Esophagus squamous epithelium (tissue), 5 donors: ENCODE results near the gene FLT3. TPM values are rescaled to one million over a fixed set of nuclear protein-coding genes. Genes with fewer than 3 reads are reported as not detected.

Experiments
- DNase-seq: peaks from one replicate; lab custom pipeline; 2025; lab: John Stamatoyannopoulos, UW
- H3K27ac ChIP-seq, 4 donors: fragments of 200-600 bp; sonication (generic); one replicate each; pipeline ENCODE4 v1.5.1; 2016 to 2019; ENCODE audit warnings: mild to moderate bottlenecking in 1 of 4
- H3K27me3 ChIP-seq, 4 donors: fragments of 200-600 bp; sonication (generic); 1 replicate in 3 of 4; 2 replicates in 1 of 4; pipeline versions ENCODE4 v1.5.1 to v1.6.0; 2017 to 2021; ENCODE audit warnings: antibody characterized with exemption in 1 of 4
- H3K36me3 ChIP-seq, 3 donors: fragments of 200-600 bp; sonication (generic); one replicate each; pipeline ENCODE4 v1.5.1; 2016 to 2019
- H3K4me1 ChIP-seq, 3 donors: fragments of 200-600 bp; sonication (generic); one replicate each; pipeline ENCODE4 v1.5.1; 2017 to 2019
- H3K4me3 ChIP-seq, 4 donors: fragments of 200-600 bp; sonication (generic); 1 replicate in 3 of 4; 2 replicates in 1 of 4; pipeline ENCODE4 v1.5.1; 2016 to 2019; ENCODE audit warnings: mild to moderate bottlenecking in 2 of 4, moderate library complexity in 1 of 4
- H3K9me3 ChIP-seq, 3 donors: fragments of 200-600 bp; sonication (generic); one replicate each; pipeline ENCODE4 v1.5.1; 2016 to 2019
- CTCF ChIP-seq, 6 experiments: fragments of 450-650 bp in 4 of 6; fragments of 200-600 bp in 2 of 6; sonication (generic) in 2 of 6; IDR thresholded peaks; one replicate each; pipeline ENCODE4 v1.5.1; 2016 to 2019; ENCODE audit warnings: antibody characterized with exemption in 6 of 6, mild to moderate bottlenecking in 4 of 6, moderate library complexity in 4 of 6
- POLR2A ChIP-seq, 4 donors: fragments of 450-650 bp; IDR thresholded peaks; one replicate each; pipeline ENCODE4 v1.6.1; 2017; ENCODE audit warnings: antibody characterized with exemption in 4 of 4, mild to moderate bottlenecking in 4 of 4, moderate library complexity in 3 of 4
- WGBS, 2 donors: methylation state at CpG; one replicate each; pipeline ENCODE4 v1.1.5; 2018; 5-methylcytosine and 5-hydroxymethylcytosine counted together
- intact Hi-C: fragments of 100-400 bp; cut with DNase I; formaldehyde crosslinking; loops from one replicate; pipeline ENCODE4 v1.15.0; 2022
- total RNA-seq, 4 donors: library from RNA; depleted of rRNA; stranded (reverse); fragments of >200 nt; gene quantifications; one replicate each; pipeline ENCODE4 v1.1.0, GENCODE V29; 2016
- donor health status: DM: yes; HTN: yes; CAD: no.

Gene FLT3
- total RNA-seq, 4 donors from 2014 or later = 0.09 to 1.5 (median 0.96) TPM

DNA sequence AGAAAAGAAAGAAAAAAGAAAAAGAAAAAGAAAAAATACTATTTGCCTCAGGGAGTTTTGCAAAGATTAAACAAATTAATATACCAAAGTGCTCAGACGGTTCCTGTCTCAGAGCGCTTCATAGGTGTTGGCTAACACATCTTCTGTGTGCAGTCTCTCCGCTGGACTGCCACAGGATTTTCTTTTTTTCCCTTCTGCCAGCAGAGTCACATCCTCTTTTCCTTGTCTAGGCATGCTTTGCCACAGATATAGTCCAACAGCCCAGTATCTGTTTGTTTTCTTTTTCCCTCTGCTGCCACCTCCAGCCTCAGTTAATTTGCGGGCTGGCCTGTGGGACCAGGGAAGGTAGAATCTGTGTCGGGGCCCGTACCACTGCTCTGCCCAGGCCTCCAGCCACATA is 108.5 kb downstream of the FLT3 start:
- H3K9me3 ChIP-seq = no peaks in the 10 kb centered on the region
- 26 to 55% methylated on average over 6 of the region's 6 CpGs for WGBS, 2 donors
- no peaks in the 10 kb centered on the region for H3K4me1 ChIP-seq
- no peak overlapping the region for H3K27ac ChIP-seq
- no peak for TF ChIP-seq POLR2A (IDR thresholded peaks at IDR 0.05)
- no peak for TF ChIP-seq CTCF (IDR thresholded peaks at IDR 0.05)
- no peak overlapping the region for H3K4me3 ChIP-seq
- no peak for DNase-seq
- intact Hi-C loops = no loop called here
- H3K36me3 ChIP-seq = no peaks in the 10 kb centered on the region
- peaks cover 0 to 46% (median 0%) of the 10 kb centered on the region in 4 donors for H3K27me3 ChIP-seq

DNA sequence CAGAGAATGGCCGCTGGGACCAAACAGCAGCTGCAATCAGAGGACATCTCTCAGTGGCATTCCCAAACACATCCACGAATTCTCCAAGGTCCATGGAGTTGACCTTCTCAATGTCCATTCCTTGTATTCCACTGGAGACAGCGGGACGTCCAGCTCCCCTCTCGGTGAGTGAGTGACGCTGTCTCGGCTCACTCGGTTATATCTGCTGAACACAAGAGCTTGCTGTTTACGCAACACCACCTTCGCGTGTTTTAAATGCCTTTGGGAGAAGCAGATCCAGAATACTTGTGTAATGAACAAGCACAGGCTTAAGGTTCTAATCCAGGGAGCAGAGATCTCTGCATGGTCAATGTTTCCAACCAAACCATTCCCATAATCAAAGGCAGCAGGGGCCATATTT is 111.9 kb downstream of the FLT3 start, which contains the start of gene URAD:
Gene URAD (minus strand): TSS at position 174 of the 400 bp plus-strand sequence. CDS start 56 bp downstream, at position 118.
- Histone ChIP-seq H3K27ac (no peak within 1 kb of the TSS), H3K4me3 (no peak within 1 kb of the TSS), H3K9me3 (no peaks in the 10 kb centered on the region), H3K27me3 (peaks cover 0 to 78% (median 0%) of the 10 kb centered on the region in 4 donors), H3K36me3 (no peaks in the 10 kb centered on the region), H3K4me1 (no peaks in the 10 kb centered on the region)
- intact Hi-C loops = no loop called here
- TF ChIP-seq POLR2A (IDR thresholded peaks at IDR 0.05) (no peak), CTCF (IDR thresholded peaks at IDR 0.05) (no peak)
- 67 to 80% methylated on average over 10 to 11 of the region's 11 CpGs for WGBS, 2 donors
- DNase-seq = no peak

DNA sequence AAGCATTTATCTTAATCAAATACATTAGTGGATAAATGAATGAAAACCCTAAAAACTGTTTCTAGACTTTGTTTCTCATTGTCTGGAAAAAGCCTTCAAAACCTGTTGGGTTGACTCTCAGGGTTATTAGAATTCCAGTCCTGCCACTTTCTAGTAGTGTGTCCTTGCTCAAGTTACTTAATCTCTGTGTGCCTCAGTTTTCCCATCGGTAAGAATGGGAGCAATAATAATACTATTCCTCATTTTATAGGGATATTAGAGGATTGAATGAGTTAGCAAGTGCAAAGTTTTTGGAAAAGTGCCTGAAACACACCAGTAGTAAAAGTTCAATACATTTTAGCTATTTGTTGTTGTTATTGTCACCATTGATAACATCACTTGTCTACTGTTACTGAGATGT is 114.8 kb downstream of the FLT3 start:
- no peaks in the 10 kb centered on the region for H3K36me3 ChIP-seq
- WGBS, 2 donors = 78 to 83% methylated on average over 1 of the region's 1 CpG
- H3K4me1 ChIP-seq = peaks cover 0 to 4% (median 2%) of the 10 kb centered on the region in 3 donors
- intact Hi-C loops = no loop called here
- H3K9me3 ChIP-seq = no peaks in the 10 kb centered on the region
- H3K27ac ChIP-seq = no peak overlapping the region
- TF ChIP-seq CTCF (IDR thresholded peaks at IDR 0.05) (no peak), POLR2A (IDR thresholded peaks at IDR 0.05) (no peak)
- H3K4me3 ChIP-seq = no peak overlapping the region
- DNase-seq = no peak
- peaks cover 0 to 94% (median 5%) of the 10 kb centered on the region in 4 donors for H3K27me3 ChIP-seq

DNA sequence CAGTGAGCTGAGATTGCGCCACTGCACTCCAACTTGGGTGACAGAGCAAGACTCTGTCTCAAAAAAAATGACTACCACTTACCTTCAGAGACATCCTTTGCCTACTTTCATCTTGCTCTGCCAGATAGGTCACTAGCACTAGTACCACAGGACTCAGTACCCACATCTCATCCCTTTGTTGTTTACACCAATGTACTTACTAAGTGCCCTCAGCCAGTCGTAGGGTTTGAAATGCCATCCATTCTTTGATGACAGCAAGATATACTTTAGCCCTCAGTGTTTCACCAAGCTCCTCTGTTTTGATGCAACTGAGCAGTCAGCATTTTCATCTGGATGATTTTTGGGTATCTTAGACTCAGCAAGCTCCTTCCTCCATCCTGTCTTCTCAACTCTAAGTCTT is 118.0 kb downstream of the FLT3 start:
- H3K36me3 ChIP-seq = no peaks in the 10 kb centered on the region
- DNase-seq = no peak
- H3K4me1 ChIP-seq = peaks cover 11 to 35% (median 16%) of the 10 kb centered on the region in 3 donors
- no peak overlapping the region for H3K27ac ChIP-seq
- WGBS, 2 donors = 31 to 50% methylated on average over 1 to 2 of the region's 2 CpGs
- no peaks in the 10 kb centered on the region for H3K9me3 ChIP-seq
- no peak for TF ChIP-seq CTCF (IDR thresholded peaks at IDR 0.05)
- no peak for TF ChIP-seq POLR2A (IDR thresholded peaks at IDR 0.05)
- intact Hi-C loops = loop anchor here (5.0 kb wide), 1 partner anchor 615 kb away; no protein-coding TSS in a partner anchor
- H3K4me3 ChIP-seq = no peak overlapping the region
- peaks cover 8 to 98% (median 29%) of the 10 kb centered on the region in 4 donors for H3K27me3 ChIP-seq

DNA sequence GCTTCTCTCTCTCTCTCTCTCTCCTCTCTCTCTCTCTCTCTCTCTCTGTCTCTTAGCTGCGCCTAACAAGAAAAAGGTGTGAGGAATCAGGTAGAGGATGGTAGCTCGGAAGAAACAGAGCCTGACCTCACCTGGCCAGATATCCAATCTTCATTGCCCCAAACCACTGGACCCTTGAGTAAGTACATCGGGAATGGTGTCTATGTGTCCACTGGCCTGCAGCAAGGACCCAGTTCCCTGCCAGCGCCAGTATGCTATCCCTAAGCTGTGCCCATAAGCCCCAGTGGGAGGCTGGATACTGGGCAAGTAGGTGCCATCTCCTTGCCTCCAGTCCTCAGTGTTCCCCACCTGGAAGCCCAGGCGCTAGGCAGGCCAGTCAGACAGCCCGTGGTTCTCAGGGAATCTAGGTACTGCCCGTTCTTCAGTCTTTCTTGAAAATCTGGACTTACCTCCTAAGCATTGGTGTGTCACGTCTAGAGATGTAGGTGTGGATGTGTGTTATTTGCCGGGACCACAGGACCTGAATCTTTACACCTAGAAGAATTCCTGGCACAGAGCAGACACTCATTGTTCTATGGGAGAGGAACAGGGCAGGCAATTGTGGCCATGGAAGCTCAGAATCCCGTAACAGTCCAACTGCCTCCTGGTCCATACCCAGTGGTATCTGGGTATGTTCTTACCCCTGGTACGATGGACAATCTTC is 119.2 kb downstream of the FLT3 start:
- H3K9me3 ChIP-seq = no peaks in the 10 kb centered on the region
- no peak for DNase-seq
- intact Hi-C loops = loop anchor here (5.0 kb wide), 1 partner anchor 614 kb away; no protein-coding TSS in a partner anchor
- peaks cover 8 to 98% (median 33%) of the 10 kb centered on the region in 4 donors for H3K27me3 ChIP-seq
- H3K27ac ChIP-seq = no peak overlapping the region
- no peaks in the 10 kb centered on the region for H3K36me3 ChIP-seq
- 14 to 23% methylated on average over 8 to 11 of the region's 11 CpGs for WGBS, 2 donors
- no peak overlapping the region for H3K4me3 ChIP-seq
- H3K4me1 ChIP-seq = peaks cover 11 to 35% (median 16%) of the 10 kb centered on the region in 3 donors
- TF ChIP-seq CTCF (IDR thresholded peaks at IDR 0.05) (no peak), POLR2A (IDR thresholded peaks at IDR 0.05) (no peak)
